Stomach (tissue), 4 donors: ENCODE results near the gene FARSB.

Experiments
- CTCF ChIP-seq, 7 experiments: fragments of 450-650 bp in 4 of 7; fragments of 200-600 bp in 3 of 7; sonication (generic) in 3 of 7; IDR thresholded peaks; one replicate each; pipeline ENCODE4 v1.5.1; 2016 to 2019; ENCODE audit warnings: antibody characterized with exemption in 7 of 7, control low read depth in 2 of 7, mild to moderate bottlenecking in 1 of 7
- POLR2A ChIP-seq, 4 donors: fragments of 450-650 bp; IDR thresholded peaks; one replicate each; pipeline ENCODE4 v1.6.1; 2016; ENCODE audit warnings: antibody characterized with exemption in 4 of 4, control low read depth in 2 of 4, mild to moderate bottlenecking in 1 of 4, moderate library complexity in 1 of 4
- POLR2AphosphoS5 ChIP-seq, 3 donors: sonication (generic); formaldehyde crosslinking; IDR thresholded peaks; one replicate each; pipeline ENCODE4 v1.6.1; 2016; ENCODE audit warnings: antibody characterized with exemption in 3 of 3

DNA sequence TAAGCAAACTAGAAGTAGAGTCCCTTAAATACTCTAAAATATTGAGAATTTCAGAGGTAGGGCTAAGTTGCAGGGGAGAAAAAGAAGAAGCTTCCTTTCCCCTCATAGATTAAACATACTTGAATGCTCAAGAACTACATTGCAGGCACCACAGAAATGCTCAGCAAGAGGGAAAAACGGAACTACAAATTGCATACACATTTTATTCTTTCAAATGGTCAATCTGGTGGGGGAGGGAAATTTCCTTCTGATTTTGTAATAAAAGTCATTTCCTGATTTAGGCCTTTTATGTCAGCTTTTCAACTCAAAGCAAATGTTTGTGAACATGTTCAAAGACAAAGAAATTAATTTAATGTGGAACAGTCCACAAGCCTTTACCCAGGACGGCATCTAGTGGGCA is 33.0 kb downstream of the FARSB start:
- TF ChIP-seq CTCF (IDR thresholded peaks at IDR 0.05) (no peak), POLR2A (IDR thresholded peaks at IDR 0.05) (no peak), POLR2AphosphoS5 (IDR thresholded peaks at IDR 0.05) (no peak)
